GM21381 (cell line): Measurements from ENCODE around the gene RAB3IL1.

ENCODE experiments used
- ATAC-seq: cut with Tn5 transposase; IDR thresholded peaks from one replicate; pipeline ENCODE4 v1.9.1; 2021; ENCODE audit warnings: mild to moderate bottlenecking, moderate library complexity; ENCODE audit not compliant: unreplicated experiment

RAB3IL1 gene

GRCh38 chr11:61921446-61921845 is 4.1 kb upstream of the RAB3IL1 start:
- ATAC-seq, result no peak

GRCh38 chr11:61919705-61920631 is 2.6 kb upstream of the RAB3IL1 start:
- ATAC-seq, result no peak

GRCh38 chr11:61918938-61919704 is 1.8 kb upstream of the RAB3IL1 start:
- no peak for ATAC-seq

GRCh38 chr11:61918251-61918937 is 1.0 kb upstream of the RAB3IL1 start:
- no peak for ATAC-seq

- no peak for ATAC-seq
Measured at GRCh38 chr11:61916737-61917333, 531 bp downstream of the RAB3IL1 start.

GRCh38 chr11:61914471-61915171 is 2.7 kb downstream of the RAB3IL1 start:
- no peak for ATAC-seq

- no peak for ATAC-seq
Measured at GRCh38 chr11:61913699-61914395, 3.5 kb downstream of the RAB3IL1 start.

- ATAC-seq, result no peak
Measured at GRCh38 chr11:61912991-61913698, 4.2 kb downstream of the RAB3IL1 start.

GRCh38 chr11:61912530-61912898 is 4.9 kb downstream of the RAB3IL1 start:
- ATAC-seq, result no peak

GRCh38 chr11:61911701-61912529 is 5.5 kb downstream of the RAB3IL1 start:
- ATAC-seq, result no peak

- no peak for ATAC-seq
Measured at GRCh38 chr11:61911128-61911700, 6.2 kb downstream of the RAB3IL1 start.

GRCh38 chr11:61910187-61911127 is 6.9 kb downstream of the RAB3IL1 start:
- no peak for ATAC-seq

- no peak for ATAC-seq
Measured at GRCh38 chr11:61908730-61909316, 8.5 kb downstream of the RAB3IL1 start.

- ATAC-seq, result no peak
Measured at GRCh38 chr11:61907871-61908729, 9.3 kb downstream of the RAB3IL1 start.

- no peak for ATAC-seq
Measured at GRCh38 chr11:61907282-61907681, 10.1 kb downstream of the RAB3IL1 start.

GRCh38 chr11:61906522-61906909 is 10.8 kb downstream of the RAB3IL1 start:
- ATAC-seq, result no peak
